Measurements from ENCODE around the gene RPS15. TPM values are rescaled to one million over a fixed set of nuclear protein-coding genes. Genes with fewer than 3 reads are reported as not detected.

The RPS15 gene
- total and polyA plus RNA-seq, 9 of the 15 experiments (the other 6 are each of a cell fraction or from before 2014, with no cell fraction given), result 605 to 2,791 (median 957) TPM

GRCh38 chr19:1406774-1407527 lies 31.2 kb upstream of the RPS15 start (continued):
- peak; percentile 99 for TF ChIP-seq GMEB1 (CRISPR knock-in tag; IDR thresholded peaks at IDR 0.05)
- TF ChIP-seq ZNF518B (CRISPR knock-in tag; IDR thresholded peaks at IDR 0.05), result no peak
- TF ChIP-seq HNRNPL (IDR thresholded peaks at IDR 0.05; ENCODE audit: low read depth, low read length), result no peak
- peak; percentile 86 for TF ChIP-seq ESRRA (IDR thresholded peaks at IDR 0.05; ENCODE audit: borderline replicate concordance, low read depth)
- TF ChIP-seq, protein P1, sequence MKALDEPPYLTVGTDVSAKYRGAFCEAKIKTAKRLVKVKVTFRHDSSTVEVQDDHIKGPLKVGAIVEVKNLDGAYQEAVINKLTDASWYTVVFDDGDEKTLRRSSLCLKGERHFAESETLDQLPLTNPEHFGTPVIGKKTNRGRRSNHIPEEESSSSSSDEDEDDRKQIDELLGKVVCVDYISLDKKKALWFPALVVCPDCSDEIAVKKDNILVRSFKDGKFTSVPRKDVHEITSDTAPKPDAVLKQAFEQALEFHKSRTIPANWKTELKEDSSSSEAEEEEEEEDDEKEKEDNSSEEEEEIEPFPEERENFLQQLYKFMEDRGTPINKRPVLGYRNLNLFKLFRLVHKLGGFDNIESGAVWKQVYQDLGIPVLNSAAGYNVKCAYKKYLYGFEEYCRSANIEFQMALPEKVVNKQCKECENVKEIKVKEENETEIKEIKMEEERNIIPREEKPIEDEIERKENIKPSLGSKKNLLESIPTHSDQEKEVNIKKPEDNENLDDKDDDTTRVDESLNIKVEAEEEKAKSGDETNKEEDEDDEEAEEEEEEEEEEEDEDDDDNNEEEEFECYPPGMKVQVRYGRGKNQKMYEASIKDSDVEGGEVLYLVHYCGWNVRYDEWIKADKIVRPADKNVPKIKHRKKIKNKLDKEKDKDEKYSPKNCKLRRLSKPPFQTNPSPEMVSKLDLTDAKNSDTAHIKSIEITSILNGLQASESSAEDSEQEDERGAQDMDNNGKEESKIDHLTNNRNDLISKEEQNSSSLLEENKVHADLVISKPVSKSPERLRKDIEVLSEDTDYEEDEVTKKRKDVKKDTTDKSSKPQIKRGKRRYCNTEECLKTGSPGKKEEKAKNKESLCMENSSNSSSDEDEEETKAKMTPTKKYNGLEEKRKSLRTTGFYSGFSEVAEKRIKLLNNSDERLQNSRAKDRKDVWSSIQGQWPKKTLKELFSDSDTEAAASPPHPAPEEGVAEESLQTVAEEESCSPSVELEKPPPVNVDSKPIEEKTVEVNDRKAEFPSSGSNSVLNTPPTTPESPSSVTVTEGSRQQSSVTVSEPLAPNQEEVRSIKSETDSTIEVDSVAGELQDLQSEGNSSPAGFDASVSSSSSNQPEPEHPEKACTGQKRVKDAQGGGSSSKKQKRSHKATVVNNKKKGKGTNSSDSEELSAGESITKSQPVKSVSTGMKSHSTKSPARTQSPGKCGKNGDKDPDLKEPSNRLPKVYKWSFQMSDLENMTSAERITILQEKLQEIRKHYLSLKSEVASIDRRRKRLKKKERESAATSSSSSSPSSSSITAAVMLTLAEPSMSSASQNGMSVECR (CRISPR knock-in tag; IDR thresholded peaks at IDR 0.05), result peak; percentile 82
- peak; percentile 82; the same call in 1 of the 2 replicates for TF ChIP-seq SMARCA5 (IDR thresholded peaks at IDR 0.05)
- TF ChIP-seq KAT2B (IDR thresholded peaks at IDR 0.05; ENCODE audit: low read depth, low read length), result no peak
- peak; percentile 99 for TF ChIP-seq L3MBTL2 (IDR thresholded peaks at IDR 0.05)
- TF ChIP-seq HDAC1 (IDR thresholded peaks at IDR 0.05), result peak in 1 of 2 experiments; percentile 84; a peak in 2 of 4 replicates
- peak; percentile 65; the same call in 1 of the 2 replicates for TF ChIP-seq RUNX1 (IDR thresholded peaks at IDR 0.05; ENCODE audit: low read depth)
- TF ChIP-seq HES1 (IDR thresholded peaks at IDR 0.05; ENCODE audit: low read depth), result peak; percentile 83
- TF ChIP-seq TAL1 (IDR thresholded peaks at IDR 0.05), result no peak
- TF ChIP-seq POLR2A (conservative IDR thresholded peaks at IDR 0.05), result peak; percentile 78
- TF ChIP-seq POLR2AphosphoS5 (IDR thresholded peaks at IDR 0.05; ENCODE audit: control insufficient read depth, insufficient read depth, low read depth, low read length), result peak; percentile 11; the same call in 1 of the 2 replicates
- TF ChIP-seq ETV1 (tag; conservative IDR thresholded peaks at IDR 0.05; ENCODE audit: low read depth), result peak; percentile 34
- TF ChIP-seq E2F6 (IDR thresholded peaks at IDR 0.05; ENCODE audit: borderline replicate concordance in 1 of 2, extremely low read depth in 1 of 2, insufficient read depth in 1 of 2, insufficient read length in 1 of 2, low read depth in 1 of 2, low read length in 1 of 2, poor library complexity in 1 of 2, severe bottlenecking in 1 of 2), result peak; percentile 98 to 99

Data from K562 (cell line).